Endothelial cell of umbilical vein (primary cell): ENCODE results near the gene KIRREL2.

Experiments used
- JUN ChIP-seq: IDR thresholded peaks from 2 replicates; pipeline ENCODE4 v1.6.1; 2011; ENCODE audit warnings: borderline replicate concordance, low read depth; ENCODE audit not compliant: insufficient read length, insufficient read depth
- POLR2AphosphoS5 ChIP-seq: IDR thresholded peaks from 2 replicates; pipeline ENCODE4 v1.6.1; 2012; ENCODE audit warnings: low read depth, mild to moderate bottlenecking, control low read depth, low read length, moderate library complexity; ENCODE audit not compliant: insufficient read depth
- TF ChIP-seq, protein P1 (sequence below), 2 donors: IDR thresholded peaks; 1 replicate in 1 of 2; 2 replicates in 1 of 2; pipeline ENCODE4 v1.5.1; 2011; ENCODE audit warnings: low read length in 2 of 2, mild to moderate bottlenecking in 2 of 2, moderate library complexity in 2 of 2, control low read depth in 1 of 2, inconsistent platforms in 1 of 2, low read depth in 1 of 2; ENCODE audit not compliant: insufficient read depth in 1 of 2; ENCODE audit errors: extremely low read depth in 1 of 2

DNA sequence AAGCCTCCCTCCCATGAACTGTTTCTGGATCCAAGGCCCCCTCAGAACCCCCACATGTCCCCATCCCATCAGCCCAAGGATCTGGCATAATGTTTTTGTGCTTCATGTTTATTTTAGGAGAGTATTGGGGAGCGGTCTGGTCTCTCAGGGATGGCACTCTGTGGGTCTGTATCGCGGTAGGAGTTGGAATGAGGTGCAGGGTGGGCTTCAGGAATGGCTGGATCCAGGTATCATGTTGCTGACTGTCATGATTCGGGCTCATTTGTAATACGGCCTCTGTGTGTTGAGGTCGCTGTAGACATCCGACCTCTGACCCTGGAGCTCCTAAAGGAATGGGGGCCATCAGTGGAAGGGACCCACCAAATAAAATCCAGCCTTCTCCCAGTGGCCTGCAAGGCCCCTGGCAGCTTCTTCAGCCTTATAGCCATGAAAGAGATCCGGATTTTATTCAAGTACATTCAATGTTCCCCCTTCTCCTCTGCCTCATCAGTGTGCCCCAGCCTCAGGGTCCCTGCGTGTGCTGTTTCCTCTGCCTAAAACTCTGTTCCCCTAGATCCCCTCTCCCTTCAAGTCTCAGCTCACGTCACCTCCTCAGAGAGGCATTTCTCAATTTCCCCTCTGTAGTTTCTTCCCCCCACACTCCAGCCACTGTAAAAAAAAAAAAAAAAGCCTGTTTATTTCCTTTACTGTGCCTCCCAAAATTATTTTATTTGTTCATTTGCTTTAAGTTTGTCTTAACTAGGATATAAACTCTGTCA is 47.8 kb downstream of the KIRREL2 start:
- TF ChIP-seq, protein P1, sequence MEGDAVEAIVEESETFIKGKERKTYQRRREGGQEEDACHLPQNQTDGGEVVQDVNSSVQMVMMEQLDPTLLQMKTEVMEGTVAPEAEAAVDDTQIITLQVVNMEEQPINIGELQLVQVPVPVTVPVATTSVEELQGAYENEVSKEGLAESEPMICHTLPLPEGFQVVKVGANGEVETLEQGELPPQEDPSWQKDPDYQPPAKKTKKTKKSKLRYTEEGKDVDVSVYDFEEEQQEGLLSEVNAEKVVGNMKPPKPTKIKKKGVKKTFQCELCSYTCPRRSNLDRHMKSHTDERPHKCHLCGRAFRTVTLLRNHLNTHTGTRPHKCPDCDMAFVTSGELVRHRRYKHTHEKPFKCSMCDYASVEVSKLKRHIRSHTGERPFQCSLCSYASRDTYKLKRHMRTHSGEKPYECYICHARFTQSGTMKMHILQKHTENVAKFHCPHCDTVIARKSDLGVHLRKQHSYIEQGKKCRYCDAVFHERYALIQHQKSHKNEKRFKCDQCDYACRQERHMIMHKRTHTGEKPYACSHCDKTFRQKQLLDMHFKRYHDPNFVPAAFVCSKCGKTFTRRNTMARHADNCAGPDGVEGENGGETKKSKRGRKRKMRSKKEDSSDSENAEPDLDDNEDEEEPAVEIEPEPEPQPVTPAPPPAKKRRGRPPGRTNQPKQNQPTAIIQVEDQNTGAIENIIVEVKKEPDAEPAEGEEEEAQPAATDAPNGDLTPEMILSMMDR (IDR thresholded peaks at IDR 0.05; ENCODE audit: extremely low read depth in 1 of 2, insufficient read depth in 1 of 2, low read depth in 1 of 2, low read length in 2 of 2): no peak
- TF ChIP-seq POLR2AphosphoS5 (no peak), JUN (no peak)
